H1 (cell line): Measurements from ENCODE around the gene TPRG1L. TPM values are rescaled to one million over a fixed set of nuclear protein-coding genes. Genes with fewer than 3 reads are reported as not detected.

ENCODE experiments used
- CTCF ChIA-PET: fragments of 300-600 bp; sonication (Branson Sonifier 250); formaldehyde crosslinking; loops from one replicate; lab custom pipeline; 2021; ENCODE audit not compliant: partially characterized antibody; lab: Charles Lee
- POLR2A ChIA-PET: fragments of 300-600 bp; sonication (Branson Sonifier 250); formaldehyde crosslinking; loops from one replicate; lab custom pipeline; 2021; ENCODE audit warnings: inconsistent platforms; ENCODE audit not compliant: partially characterized antibody; lab: Charles Lee
- DNase-seq, 2 experiments: peaks; one replicate each; pipeline versions ENCODE4 v3.0.0 to v3.0.0-alpha.2; 2010 to 2022; ENCODE audit warnings: low spot score in 2 of 2, low read depth in 1 of 2, mixed read lengths in 1 of 2
- FAIRE-seq: peaks from 2 replicates; lab custom pipeline; 2011; peaks lifted over from hg19 to GRCh38; lab: Jason Lieb, UNC
- H2AFZ ChIP-seq: 2 replicates; pipeline ENCODE4 v1.8.1; 2012; ENCODE audit warnings: low read length, inconsistent platforms
- H2AK5ac ChIP-seq: 2 replicates; pipeline ENCODE4 v1.6.1; 2013; ENCODE audit warnings: low read depth, low read length
- H2BK120ac ChIP-seq: replicated peaks from 2 replicates; pipeline ENCODE3; 2013; ENCODE audit warnings: low read depth, low read length, inconsistent platforms
- H2BK12ac ChIP-seq: 2 replicates; pipeline ENCODE4 v1.6.1; 2013; ENCODE audit warnings: low read depth, low read length
- H2BK15ac ChIP-seq: 2 replicates; pipeline ENCODE4 v1.6.1; 2013; ENCODE audit warnings: low read length
- H2BK20ac ChIP-seq: 2 replicates; pipeline ENCODE4 v1.6.1; 2013; ENCODE audit warnings: low read length
- H2BK5ac ChIP-seq: 2 replicates; pipeline ENCODE4 v1.6.1; 2013; ENCODE audit warnings: low read depth, low read length
- H3K14ac ChIP-seq: 2 replicates; pipeline ENCODE4 v1.6.1; 2013; ENCODE audit warnings: inconsistent platforms; ENCODE audit not compliant: insufficient read length
- H3K18ac ChIP-seq: 2 replicates; pipeline ENCODE4 v1.6.1; 2013; ENCODE audit warnings: low read length; ENCODE audit errors: extremely low read depth
- H3K23ac ChIP-seq: 2 replicates; pipeline ENCODE4 v1.6.1; 2013; ENCODE audit warnings: inconsistent platforms; ENCODE audit not compliant: insufficient read length
- H3K23me2 ChIP-seq: 2 replicates; pipeline ENCODE4 v1.6.1; 2013; ENCODE audit warnings: low read depth, low read length
- H3K27ac ChIP-seq: 2 replicates; pipeline ENCODE4 v1.6.1; 2011; ENCODE audit warnings: low read depth, low read length, inconsistent platforms
- H3K27me3 ChIP-seq, 4 experiments: replicated peaks in 1 of 4; 1 replicate in 1 of 4; 2 replicates in 3 of 4; pipeline versions ENCODE4 v1.6.1 to v1.8.1; 2011 to 2013; ENCODE audit warnings: low read length in 3 of 4, mild to moderate bottlenecking in 3 of 4, inconsistent platforms in 2 of 4, mixed read lengths in 2 of 4, moderate library complexity in 1 of 4; ENCODE audit not compliant: control insufficient read depth in 3 of 4, insufficient read depth in 3 of 4; ENCODE audit errors: extremely low read depth in 1 of 4
- H3K36me3 ChIP-seq, 4 experiments: 2 replicates each; pipeline versions ENCODE4 v1.6.1 to v1.8.1; 2011 to 2013; ENCODE audit warnings: mild to moderate bottlenecking in 4 of 4, low read length in 3 of 4, moderate library complexity in 2 of 4, control low read depth in 1 of 4, inconsistent platforms in 1 of 4; ENCODE audit not compliant: insufficient read depth in 4 of 4, control insufficient read depth in 2 of 4
- H3K4ac ChIP-seq: replicated peaks from 2 replicates; pipeline ENCODE3; 2013; ENCODE audit warnings: low read length, low read depth, mixed read lengths, inconsistent platforms; ENCODE audit not compliant: insufficient read length
- H3K4me1 ChIP-seq, 4 experiments: replicated peaks in 1 of 4; 1 replicate in 1 of 4; 2 replicates in 3 of 4; pipeline versions ENCODE4 v1.6.1 to v1.8.1; 2011 to 2013; ENCODE audit warnings: low read length in 3 of 4, inconsistent platforms in 2 of 4, mixed read lengths in 1 of 4; ENCODE audit not compliant: insufficient read depth in 4 of 4, control insufficient read depth in 3 of 4
- H3K4me2 ChIP-seq, 2 experiments: 2 replicates each; pipeline versions ENCODE4 v1.6.1 to v1.8.1; 2011 to 2013; ENCODE audit warnings: low read depth in 2 of 2, low read length in 2 of 2, control low read depth in 1 of 2, inconsistent platforms in 1 of 2, mild to moderate bottlenecking in 1 of 2; ENCODE audit not compliant: insufficient read depth in 1 of 2
- H3K4me3 ChIP-seq, 4 experiments: fragments of 200-600, 300-600 bp in 1 of 4; sonication (generic), shearing (Covaris generic), sonication (Bioruptor Twin) in 1 of 4; 2 replicates each; pipeline versions ENCODE4 v1.5.1 to v1.8.1; 2011 to 2016; ENCODE audit warnings: low read length in 4 of 4, low read depth in 3 of 4, control low read depth in 2 of 4, inconsistent platforms in 2 of 4, mild to moderate bottlenecking in 2 of 4, mixed read lengths in 1 of 4, moderate library complexity in 1 of 4; ENCODE audit not compliant: insufficient read depth in 2 of 4; ENCODE audit errors: extremely low read depth in 1 of 4
- H3K56ac ChIP-seq: replicated peaks from 2 replicates; pipeline ENCODE3; 2013; ENCODE audit warnings: low read depth, mild to moderate bottlenecking, mixed read lengths, low read length, inconsistent platforms; ENCODE audit not compliant: insufficient read length
- H3K79me1 ChIP-seq: 2 replicates; pipeline ENCODE4 v1.6.1; 2013; ENCODE audit warnings: low read depth, low read length, control low read depth
- H3K79me2 ChIP-seq, 2 experiments: 2 replicates each; pipeline versions ENCODE4 v1.6.1 to v1.8.1; 2012 to 2013; ENCODE audit warnings: low read length in 2 of 2, mild to moderate bottlenecking in 2 of 2, inconsistent platforms in 1 of 2; ENCODE audit not compliant: insufficient read depth in 2 of 2, control insufficient read depth in 1 of 2
- H3K9ac ChIP-seq, 4 experiments: replicated peaks in 1 of 4; 1 replicate in 1 of 4; 2 replicates in 3 of 4; pipeline versions ENCODE4 v1.6.1 to v1.8.1; 2011 to 2013; ENCODE audit warnings: low read depth in 3 of 4, low read length in 3 of 4, control low read depth in 2 of 4, mild to moderate bottlenecking in 2 of 4, moderate library complexity in 2 of 4, inconsistent platforms in 1 of 4; ENCODE audit errors: extremely low read depth in 1 of 4
- H3K9me3 ChIP-seq, 2 experiments: 2 replicates each; pipeline versions ENCODE4 v1.6.1 to v1.8.1; 2012 to 2013; ENCODE audit warnings: mild to moderate bottlenecking in 2 of 2, moderate library complexity in 2 of 2, control low read depth in 1 of 2, inconsistent platforms in 1 of 2, low read depth in 1 of 2, low read length in 1 of 2, mixed read lengths in 1 of 2; ENCODE audit not compliant: insufficient read depth in 2 of 2
- H4K20me1 ChIP-seq, 2 experiments: replicated peaks in 1 of 2; 2 replicates each; pipeline versions ENCODE3 to v1.8.1; 2011 to 2013; ENCODE audit warnings: inconsistent platforms in 2 of 2, low read length in 2 of 2, mild to moderate bottlenecking in 1 of 2; ENCODE audit not compliant: insufficient read depth in 2 of 2, control insufficient read depth in 1 of 2
- H4K5ac ChIP-seq: 2 replicates; pipeline ENCODE4 v1.6.1; 2013; ENCODE audit warnings: low read length, low read depth, mixed read lengths, inconsistent platforms; ENCODE audit not compliant: insufficient read length
- H4K8ac ChIP-seq: 2 replicates; pipeline ENCODE4 v1.8.0; 2013; ENCODE audit warnings: mild to moderate bottlenecking, moderate library complexity, low read length, inconsistent platforms; ENCODE audit not compliant: insufficient read depth; ENCODE audit errors: extremely low read depth
- H4K91ac ChIP-seq: replicated peaks from 2 replicates; pipeline ENCODE3; 2013; ENCODE audit warnings: low read length, mixed read lengths, inconsistent platforms; ENCODE audit not compliant: insufficient read length
- EP300 ChIP-seq, 2 experiments: IDR thresholded peaks; 1 replicate in 1 of 2; 2 replicates in 1 of 2; pipeline ENCODE4 v1.6.1; 2011 to 2012; ENCODE audit warnings: low read depth in 2 of 2, low read length in 2 of 2, mild to moderate bottlenecking in 2 of 2, borderline replicate concordance in 1 of 2, inconsistent platforms in 1 of 2, moderate library complexity in 1 of 2
- HDAC2 ChIP-seq, 2 experiments: fragments of 300-600 bp in 1 of 2; sonication (generic) in 1 of 2; IDR thresholded peaks; 2 replicates each; pipeline ENCODE4 v1.6.1; 2011 to 2012; ENCODE audit warnings: low read depth in 2 of 2, low read length in 2 of 2, mild to moderate bottlenecking in 2 of 2, moderate library complexity in 2 of 2, borderline replicate concordance in 1 of 2, inconsistent platforms in 1 of 2
- KDM4A ChIP-seq: IDR thresholded peaks from one replicate; pipeline ENCODE4 v1.7.1; 2012; ENCODE audit warnings: low read depth, mild to moderate bottlenecking, moderate library complexity, low read length, inconsistent platforms; ENCODE audit not compliant: severe bottlenecking
- MAX ChIP-seq: IDR thresholded peaks from 2 replicates; pipeline ENCODE4 v1.6.1; 2012; ENCODE audit warnings: inconsistent platforms
- NANOG ChIP-seq: IDR thresholded peaks from 2 replicates; pipeline ENCODE4 v1.6.1; 2011; ENCODE audit warnings: low read length, low read depth, mild to moderate bottlenecking, inconsistent platforms; ENCODE audit not compliant: insufficient read depth, poor library complexity, severe bottlenecking
- PHF8 ChIP-seq: fragments of 200-600 bp; sonication (generic); conservative IDR thresholded peaks from 2 replicates; pipeline ENCODE4 v1.7.1; 2012; ENCODE audit warnings: low read depth, mild to moderate bottlenecking, inconsistent platforms, low read length, moderate library complexity
- POU5F1 ChIP-seq: IDR thresholded peaks from 2 replicates; pipeline ENCODE4 v1.6.1; 2011; ENCODE audit warnings: low read depth, mild to moderate bottlenecking, low read length, moderate library complexity
- RAD21 ChIP-seq, 2 experiments: IDR thresholded peaks in 1 of 2; conservative IDR thresholded peaks in 1 of 2; 2 replicates each; pipeline ENCODE4 v1.6.1; 2011; ENCODE audit warnings: low read depth in 2 of 2, low read length in 2 of 2, improper control_type of control experiment in 1 of 2, inconsistent platforms in 1 of 2, mild to moderate bottlenecking in 1 of 2, moderate library complexity in 1 of 2
- RFX5 ChIP-seq: IDR thresholded peaks from 2 replicates; pipeline ENCODE4 v1.6.1; 2011; ENCODE audit warnings: low read depth, low read length, improper control_type of control experiment, borderline replicate concordance
- RXRA ChIP-seq: IDR thresholded peaks from 2 replicates; pipeline ENCODE4 v1.6.1; 2011; ENCODE audit warnings: low read depth, mild to moderate bottlenecking, low read length, moderate library complexity; ENCODE audit not compliant: insufficient read depth
- SIX5 ChIP-seq: IDR thresholded peaks from 2 replicates; pipeline ENCODE4 v1.6.1; 2011; ENCODE audit warnings: mild to moderate bottlenecking, low read depth, low read length
- TEAD4 ChIP-seq: IDR thresholded peaks from 2 replicates; pipeline ENCODE4 v1.6.1; 2012; ENCODE audit warnings: low read depth, low read length, inconsistent platforms, mixed read lengths
- WGBS, 2 experiments: shearing (Covaris generic) in 1 of 2; methylation state at CpG; one replicate each; pipeline versions ENCODE4 v1.1.6 to v1.1.7; 2013 to 2015; ENCODE audit warnings: low lambda C conversion rate in 2 of 2, mixed read lengths in 2 of 2, inconsistent platforms in 1 of 2, low coverage in 1 of 2, missing lambda C conversion rate in 1 of 2; ENCODE audit not compliant: insufficient replicate concordance in 2 of 2, insufficient coverage in 1 of 2, insufficient read length in 1 of 2; ENCODE audit errors: extremely low coverage in 1 of 2, missing lambda C conversion rate in 1 of 2; 5-methylcytosine and 5-hydroxymethylcytosine counted together
- polyA plus RNA-seq, 7 experiments: library from polyadenylated mRNA; depleted of rRNA in 3 of 7; stranded (reverse) in 5 of 7; unstranded in 2 of 7; fragments of >200 nt in 5 of 7; fragments of 200-250 nt in 2 of 7; gene quantifications; 1 replicate in 5 of 7; 2 replicates in 1 of 7; 4 replicates in 1 of 7; pipeline versions ENCODE4 v1.2.1 to v1.2.3, GENCODE V29; 2011 to 2013; ENCODE audit warnings: missing spikeins in 2 of 7, mixed read lengths in 2 of 7
- total RNA-seq: library from RNA; stranded (reverse); fragmentation: NEBNext Ultra II Directional; extraction: Animal tissue kit (Norgen Biotek cat#: 25700); gene quantifications from 2 replicates; pipeline ENCODE4 v1.2.1, GENCODE V29; 2021

TPRG1L gene
- total and polyA plus RNA-seq, 2 of the 8 experiments (the other 6 are each of a cell fraction or from before 2014, with no cell fraction given) = 21.7 to 22.3 TPM

GRCh38 chr1:3601743-3602142 lies 23.1 kb upstream of the TPRG1L start:
- H4K91ac ChIP-seq = no peak overlapping the region
- POLR2A ChIA-PET = interaction anchor here (1.3 kb wide), 2 partner anchors 9 to 15 kb away, joined by 3 read pairs; partner anchors contain the start of gene MEGF6
- no peak for DNase-seq
- peaks cover 0 to 5% of the 10 kb centered on the region in 2 experiments for H4K20me1 ChIP-seq
- H4K5ac ChIP-seq = no peak overlapping the region
- H3K14ac ChIP-seq = no peak overlapping the region
- 82% methylated on average over 15 of the region's 16 CpGs; no CpG with 5 or more reads in 1 of the 2 experiments for WGBS, 2 experiments
- CTCF ChIA-PET = interaction anchor here (1.0 to 5.6 kb wide), 6 partner anchors 9 to 100 kb away, joined by 3 to 34 read pairs (median 5); no protein-coding TSS in a partner anchor
- H3K27me3 ChIP-seq = no peaks in the 10 kb centered on the region
- FAIRE-seq = no peak
- H3K36me3 ChIP-seq = no peaks in the 10 kb centered on the region; a peak in 1 of 8 replicates
- no peak overlapping the region for H3K23ac ChIP-seq
- H3K9ac ChIP-seq = no peak overlapping the region
- H2BK120ac ChIP-seq = no peak overlapping the region
- no peaks in the 10 kb centered on the region; a peak in 1 of 4 replicates for H3K9me3 ChIP-seq
- peaks cover 0 to 22% (median 18%) of the 10 kb centered on the region in 4 experiments; a peak in 6 of 7 replicates for H3K4me1 ChIP-seq
- H4K8ac ChIP-seq = no peak overlapping the region
- peaks cover 0 to 5% of the 10 kb centered on the region in 2 experiments; a peak in 3 of 4 replicates for H3K79me2 ChIP-seq
- no peak overlapping the region for H3K18ac ChIP-seq
- H3K56ac ChIP-seq = no peak overlapping the region
- no peak overlapping the region for H2AFZ ChIP-seq
- no peak overlapping the region for H3K4ac ChIP-seq
- no peak overlapping the region for H3K4me3 ChIP-seq
- H3K79me1 ChIP-seq = peaks cover 2% of the 10 kb centered on the region
- H2BK20ac ChIP-seq = no peak overlapping the region
- H2AK5ac ChIP-seq = no peak overlapping the region
- peaks cover 8% of the 10 kb centered on the region; the same call in 1 of the 2 replicates for H3K23me2 ChIP-seq
- H2BK12ac ChIP-seq = no peak overlapping the region
- no peak overlapping the region for H3K4me2 ChIP-seq
- H3K27ac ChIP-seq = no peak overlapping the region
- H2BK5ac ChIP-seq = no peak overlapping the region
- no peak overlapping the region for H2BK15ac ChIP-seq
- no peak for TF ChIP-seq RFX5
- TF ChIP-seq TEAD4 = no peak
- TF ChIP-seq PHF8 = no peak
- no peak for TF ChIP-seq RAD21 (IDR thresholded peaks at IDR 0.05 in 1 of 2, conservative IDR thresholded peaks at IDR 0.05 in 1 of 2; ENCODE audit: low read depth in 2 of 2, low read length in 2 of 2)
- no peak for TF ChIP-seq KDM4A
- no peak for TF ChIP-seq HDAC2 (IDR thresholded peaks at IDR 0.05; ENCODE audit: borderline replicate concordance in 1 of 2, low read depth in 2 of 2, low read length in 2 of 2)
- TF ChIP-seq MAX = no peak
- TF ChIP-seq NANOG = no peak
- no peak for TF ChIP-seq SIX5
- TF ChIP-seq EP300 (IDR thresholded peaks at IDR 0.05; ENCODE audit: borderline replicate concordance in 1 of 2, low read depth in 2 of 2, low read length in 2 of 2) = no peak
- no peak for TF ChIP-seq RXRA
- no peak for TF ChIP-seq POU5F1
